HepG2 (cell line): ENCODE results near the gene DYDC2. TPM values are rescaled to one million over a fixed set of nuclear protein-coding genes. Genes with fewer than 3 reads are reported as not detected.

Experiments
- ELF1 ChIP-seq: sonication (generic); formaldehyde crosslinking; IDR thresholded peaks from 2 replicates; pipeline ENCODE4 v1.4.0; 2020; ENCODE audit warnings: missing genetic modification reagents
- ELF3 ChIP-seq: IDR thresholded peaks from 2 replicates; pipeline ENCODE4 v1.6.1; 2016; ENCODE audit warnings: missing genetic modification reagents, missing compliant biosample characterization
- MAF1 ChIP-seq: sonication (generic); formaldehyde crosslinking; IDR thresholded peaks from 2 replicates; pipeline ENCODE4 v1.5.0; 2020; ENCODE audit warnings: missing genetic modification reagents, borderline replicate concordance
- MBD4 ChIP-seq: IDR thresholded peaks from 2 replicates; pipeline ENCODE4 v1.6.1; 2012; ENCODE audit warnings: low read length, inconsistent platforms, borderline replicate concordance
- MTF1 ChIP-seq: sonication (generic); formaldehyde crosslinking; IDR thresholded peaks from 2 replicates; pipeline ENCODE4 v1.5.0; 2020; ENCODE audit warnings: missing genetic modification reagents
- NCOA1 ChIP-seq: sonication (generic); formaldehyde crosslinking; IDR thresholded peaks from 2 replicates; pipeline ENCODE4 v1.9.0; 2021; ENCODE audit warnings: missing genetic modification reagents
- PRDM10 ChIP-seq: sonication (generic); formaldehyde crosslinking; IDR thresholded peaks from 2 replicates; pipeline ENCODE4 v1.4.0; 2020; ENCODE audit warnings: low read depth, missing genetic modification reagents
- TMF1 ChIP-seq: sonication (generic); formaldehyde crosslinking; IDR thresholded peaks from 2 replicates; pipeline ENCODE4 v1.8.1; 2022; ENCODE audit warnings: low read depth, missing genetic modification reagents
- TRIM22 ChIP-seq: fragments of 450-650 bp; IDR thresholded peaks from 2 replicates; pipeline ENCODE4 v1.6.1; 2017
- ZNF274 ChIP-seq: sonication (generic); formaldehyde crosslinking; IDR thresholded peaks from 2 replicates; pipeline ENCODE4 v1.5.1; 2020; ENCODE audit warnings: mild to moderate bottlenecking, missing genetic modification reagents
- ZNF383 ChIP-seq: sonication (generic); formaldehyde crosslinking; IDR thresholded peaks from 2 replicates; pipeline ENCODE4 v1.4.0; 2020; ENCODE audit warnings: missing genetic modification reagents, mild to moderate bottlenecking, borderline replicate concordance
- ZNF446 ChIP-seq: sonication (generic); formaldehyde crosslinking; IDR thresholded peaks from 2 replicates; pipeline ENCODE4 v1.5.0; 2020; ENCODE audit warnings: mild to moderate bottlenecking, missing genetic modification reagents
- ZNF672 ChIP-seq: sonication (generic); formaldehyde crosslinking; IDR thresholded peaks from 2 replicates; pipeline ENCODE4 v1.8.1; 2022; ENCODE audit warnings: missing genetic modification reagents
- polyA plus RNA-seq, 8 experiments: library from polyadenylated mRNA; depleted of rRNA in 3 of 8; stranded (reverse) in 7 of 8; unstranded in 1 of 8; fragments of >200 nt; fragmentation: Illumina TruSeq in 4 of 8; extraction: Trizol in 4 of 8; gene quantifications; 2 replicates each; pipeline versions ENCODE4 v1.2.1 to v1.2.3, GENCODE V29; 2011 to 2016; ENCODE audit warnings: low read depth in 4 of 8, missing spikeins in 1 of 8, mixed read lengths in 1 of 8; ENCODE audit not compliant: insufficient read depth in 1 of 8
- total RNA-seq, 5 experiments: library from RNA; depleted of rRNA; stranded (reverse); fragments of >200 nt; fragmentation: Illumina TruSeq; extraction: Trizol; gene quantifications; 2 replicates each; pipeline ENCODE4 v1.2.3, GENCODE V29; 2016; ENCODE audit warnings: low read depth in 1 of 5
- TF ChIP-seq, protein P1 (sequence below): sonication (generic); formaldehyde crosslinking; IDR thresholded peaks from 2 replicates; pipeline ENCODE4 v1.4.0; 2020; ENCODE audit warnings: missing genetic modification reagents, mild to moderate bottlenecking, borderline replicate concordance
- TF ChIP-seq, protein P2 (sequence below): sonication (generic); formaldehyde crosslinking; IDR thresholded peaks from 2 replicates; pipeline ENCODE4 v1.5.0; 2020; ENCODE audit warnings: mild to moderate bottlenecking, missing genetic modification reagents, borderline replicate concordance

DYDC2 gene
- total and polyA plus RNA-seq, 2 of the 13 experiments (the other 11 are each of a cell fraction or from before 2014, with no cell fraction given): 0.98 to 2.3 TPM

DNA sequence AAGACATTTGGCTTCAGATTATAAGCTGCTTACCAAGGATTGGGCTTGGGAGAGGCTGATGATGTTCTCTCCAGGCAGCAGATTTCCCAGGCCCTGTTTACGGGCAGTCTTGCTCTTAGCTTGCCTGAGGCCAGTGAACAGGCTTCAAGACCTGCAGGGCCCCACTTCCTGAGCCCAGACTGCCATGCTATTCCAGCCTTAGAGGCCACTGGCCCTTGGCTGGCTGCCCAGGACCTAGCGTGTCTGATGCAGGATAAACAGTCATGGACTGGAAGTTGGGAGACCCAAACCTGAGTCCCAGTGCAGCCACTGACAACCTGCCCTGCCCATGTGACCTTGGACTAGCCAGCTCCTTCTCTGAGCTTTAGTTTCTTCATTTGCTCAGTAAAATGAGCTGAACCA, 54.7 kb downstream of the DYDC2 start (continued):
- TF ChIP-seq, protein P1, sequence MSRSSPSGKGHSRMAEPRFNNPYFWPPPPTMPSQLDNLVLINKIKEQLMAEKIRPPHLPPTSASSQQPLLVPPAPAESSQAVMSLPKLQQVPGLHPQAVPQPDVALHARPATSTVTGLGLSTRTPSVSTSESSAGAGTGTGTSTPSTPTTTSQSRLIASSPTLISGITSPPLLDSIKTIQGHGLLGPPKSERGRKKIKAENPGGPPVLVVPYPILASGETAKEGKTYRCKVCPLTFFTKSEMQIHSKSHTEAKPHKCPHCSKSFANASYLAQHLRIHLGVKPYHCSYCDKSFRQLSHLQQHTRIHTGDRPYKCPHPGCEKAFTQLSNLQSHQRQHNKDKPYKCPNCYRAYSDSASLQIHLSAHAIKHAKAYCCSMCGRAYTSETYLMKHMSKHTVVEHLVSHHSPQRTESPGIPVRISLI (CRISPR knock-in tag): no peak
- TF ChIP-seq MTF1 (CRISPR knock-in tag) (no peak), ELF1 (peak; percentile 44; the same call in 1 of the 2 replicates), ZNF383 (CRISPR knock-in tag) (no peak), TMF1 (CRISPR knock-in tag) (no peak), NCOA1 (no peak), ZNF446 (CRISPR knock-in tag) (no peak), ZNF274 (no peak), PRDM10 (CRISPR knock-in tag) (no peak), TRIM22 (no peak), MBD4 (no peak), ELF3 (CRISPR knock-in tag) (no peak; the same call in 1 of the 2 replicates), ZNF672 (CRISPR knock-in tag) (no peak), MAF1 (CRISPR knock-in tag) (no peak)
- TF ChIP-seq, protein P2, sequence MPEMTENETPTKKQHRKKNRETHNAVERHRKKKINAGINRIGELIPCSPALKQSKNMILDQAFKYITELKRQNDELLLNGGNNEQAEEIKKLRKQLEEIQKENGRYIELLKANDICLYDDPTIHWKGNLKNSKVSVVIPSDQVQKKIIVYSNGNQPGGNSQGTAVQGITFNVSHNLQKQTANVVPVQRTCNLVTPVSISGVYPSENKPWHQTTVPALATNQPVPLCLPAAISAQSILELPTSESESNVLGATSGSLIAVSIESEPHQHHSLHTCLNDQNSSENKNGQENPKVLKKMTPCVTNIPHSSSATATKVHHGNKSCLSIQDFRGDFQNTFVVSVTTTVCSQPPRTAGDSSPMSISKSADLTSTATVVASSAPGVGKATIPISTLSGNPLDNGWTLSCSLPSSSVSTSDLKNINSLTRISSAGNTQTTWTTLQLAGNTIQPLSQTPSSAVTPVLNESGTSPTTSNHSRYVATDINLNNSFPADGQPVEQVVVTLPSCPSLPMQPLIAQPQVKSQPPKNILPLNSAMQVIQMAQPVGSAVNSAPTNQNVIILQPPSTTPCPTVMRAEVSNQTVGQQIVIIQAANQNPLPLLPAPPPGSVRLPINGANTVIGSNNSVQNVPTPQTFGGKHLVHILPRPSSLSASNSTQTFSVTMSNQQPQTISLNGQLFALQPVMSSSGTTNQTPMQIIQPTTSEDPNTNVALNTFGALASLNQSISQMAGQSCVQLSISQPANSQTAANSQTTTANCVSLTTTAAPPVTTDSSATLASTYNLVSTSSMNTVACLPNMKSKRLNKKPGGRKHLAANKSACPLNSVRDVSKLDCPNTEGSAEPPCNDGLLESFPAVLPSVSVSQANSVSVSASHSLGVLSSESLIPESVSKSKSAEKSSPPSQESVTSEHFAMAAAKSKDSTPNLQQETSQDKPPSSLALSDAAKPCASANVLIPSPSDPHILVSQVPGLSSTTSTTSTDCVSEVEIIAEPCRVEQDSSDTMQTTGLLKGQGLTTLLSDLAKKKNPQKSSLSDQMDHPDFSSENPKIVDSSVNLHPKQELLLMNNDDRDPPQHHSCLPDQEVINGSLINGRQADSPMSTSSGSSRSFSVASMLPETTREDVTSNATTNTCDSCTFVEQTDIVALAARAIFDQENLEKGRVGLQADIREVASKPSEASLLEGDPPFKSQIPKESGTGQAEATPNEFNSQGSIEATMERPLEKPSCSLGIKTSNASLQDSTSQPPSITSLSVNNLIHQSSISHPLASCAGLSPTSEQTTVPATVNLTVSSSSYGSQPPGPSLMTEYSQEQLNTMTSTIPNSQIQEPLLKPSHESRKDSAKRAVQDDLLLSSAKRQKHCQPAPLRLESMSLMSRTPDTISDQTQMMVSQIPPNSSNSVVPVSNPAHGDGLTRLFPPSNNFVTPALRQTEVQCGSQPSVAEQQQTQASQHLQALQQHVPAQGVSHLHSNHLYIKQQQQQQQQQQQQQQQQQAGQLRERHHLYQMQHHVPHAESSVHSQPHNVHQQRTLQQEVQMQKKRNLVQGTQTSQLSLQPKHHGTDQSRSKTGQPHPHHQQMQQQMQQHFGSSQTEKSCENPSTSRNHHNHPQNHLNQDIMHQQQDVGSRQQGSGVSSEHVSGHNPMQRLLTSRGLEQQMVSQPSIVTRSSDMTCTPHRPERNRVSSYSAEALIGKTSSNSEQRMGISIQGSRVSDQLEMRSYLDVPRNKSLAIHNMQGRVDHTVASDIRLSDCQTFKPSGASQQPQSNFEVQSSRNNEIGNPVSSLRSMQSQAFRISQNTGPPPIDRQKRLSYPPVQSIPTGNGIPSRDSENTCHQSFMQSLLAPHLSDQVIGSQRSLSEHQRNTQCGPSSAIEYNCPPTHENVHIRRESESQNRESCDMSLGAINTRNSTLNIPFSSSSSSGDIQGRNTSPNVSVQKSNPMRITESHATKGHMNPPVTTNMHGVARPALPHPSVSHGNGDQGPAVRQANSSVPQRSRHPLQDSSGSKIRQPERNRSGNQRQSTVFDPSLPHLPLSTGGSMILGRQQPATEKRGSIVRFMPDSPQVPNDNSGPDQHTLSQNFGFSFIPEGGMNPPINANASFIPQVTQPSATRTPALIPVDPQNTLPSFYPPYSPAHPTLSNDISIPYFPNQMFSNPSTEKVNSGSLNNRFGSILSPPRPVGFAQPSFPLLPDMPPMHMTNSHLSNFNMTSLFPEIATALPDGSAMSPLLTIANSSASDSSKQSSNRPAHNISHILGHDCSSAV: no peak
